OCI-LY7 (cell line): ENCODE measurements around the gene LITAFD. TPM values are rescaled to one million over a fixed set of nuclear protein-coding genes. Genes with fewer than 3 reads are reported as not detected.
"Not testable (repeated sequence)": the region's sequence is repeated elsewhere in the genome, so short reads cannot be mapped to it uniquely, and the experiment has no call there.

Experiments
- BruUV-seq: library from RNA; stranded (reverse); fragments of 400-500 nt; replicated peaks from 2 replicates; lab custom pipeline; 2021; lab: Mats Ljungman, UMichigan
- CTCF ChIA-PET: fragments of 300-600 bp; sonication (Branson Sonifier 250); formaldehyde crosslinking; loops from one replicate; lab custom pipeline; 2022; ENCODE audit warnings: antibody characterized with exemption; ENCODE audit not compliant: unreplicated experiment; lab: Charles Lee
- POLR2A ChIA-PET: fragments of 300-600 bp; sonication (Branson Sonifier 250); formaldehyde crosslinking; loops from one replicate; lab custom pipeline; 2022; ENCODE audit warnings: antibody characterized with exemption; lab: Charles Lee
- DNase-seq: peaks from one replicate; pipeline ENCODE4 v3.0.0-alpha.2; 2015; ENCODE audit warnings: low spot score
- H2AFZ ChIP-seq: fragments of 200-600 bp; sonication (generic), shearing (Covaris generic); 2 replicates; pipeline ENCODE4 v1.6.1; 2014; ENCODE audit warnings: mild to moderate bottlenecking, antibody characterized with exemption, low read length, moderate library complexity
- H3K27ac ChIP-seq: fragments of 200-600 bp; sonication (generic); 2 replicates; pipeline ENCODE4 v1.5.1; 2014; ENCODE audit warnings: mixed run types, low read depth, mild to moderate bottlenecking, moderate library complexity, low read length, inconsistent platforms; ENCODE audit not compliant: poor library complexity, severe bottlenecking
- H3K36me3 ChIP-seq: fragments of 200-600 bp; sonication (generic); 2 replicates; pipeline ENCODE4 v1.6.1; 2014; ENCODE audit warnings: mild to moderate bottlenecking, antibody characterized with exemption, low read length, moderate library complexity, mixed read lengths; ENCODE audit not compliant: insufficient read depth
- H3K4me1 ChIP-seq: fragments of 200-600 bp; sonication (generic); 2 replicates; pipeline ENCODE4 v1.5.1; 2014; ENCODE audit warnings: mild to moderate bottlenecking, low read length; ENCODE audit not compliant: insufficient read depth, poor library complexity, severe bottlenecking
- H3K4me2 ChIP-seq: fragments of 200-600 bp; sonication (generic); 2 replicates; pipeline ENCODE4 v1.6.1; 2014; ENCODE audit warnings: mild to moderate bottlenecking, low read length
- H3K4me3 ChIP-seq: fragments of 200-600 bp; sonication (generic); 2 replicates; pipeline ENCODE4 v1.5.1; 2014; ENCODE audit warnings: mild to moderate bottlenecking, low read depth, low read length; ENCODE audit not compliant: poor library complexity, severe bottlenecking
- H3K79me2 ChIP-seq: fragments of 200-600 bp; sonication (generic); 2 replicates; pipeline ENCODE4 v1.6.1; 2016; ENCODE audit warnings: low read depth, mild to moderate bottlenecking, low read length, moderate library complexity, mixed read lengths; ENCODE audit not compliant: insufficient read depth
- H3K9me2 ChIP-seq: fragments of 200-600 bp; sonication (generic); 2 replicates; pipeline ENCODE4 v1.6.1; 2016; ENCODE audit warnings: mild to moderate bottlenecking, low read length, mixed read lengths; ENCODE audit not compliant: insufficient read depth
- H3K9me3 ChIP-seq: fragments of 200-600 bp; sonication (generic); 2 replicates; pipeline ENCODE4 v1.6.1; 2014; ENCODE audit warnings: mild to moderate bottlenecking, mixed run types, low read length, mixed read lengths
- H4K20me1 ChIP-seq: fragments of 200-600 bp; sonication (generic); 2 replicates; pipeline ENCODE4 v1.6.1; 2014; ENCODE audit warnings: mild to moderate bottlenecking, antibody characterized with exemption, low read length, moderate library complexity, mixed read lengths; ENCODE audit not compliant: insufficient read depth
- EZH2phosphoT487 ChIP-seq: fragments of 200-600 bp; sonication (generic); IDR thresholded peaks from 2 replicates; pipeline ENCODE4 v1.6.1; 2018; ENCODE audit warnings: low read depth, borderline replicate concordance, mild to moderate bottlenecking, mixed run types, antibody characterized with exemption, low read length, moderate library complexity, mixed read lengths
- intact Hi-C: fragments of 100-400 bp; cut with micrococcal nuclease; formaldehyde crosslinking; loops from one replicate; pipeline ENCODE4 v1.10.0; 2022; ENCODE audit not compliant: unreplicated experiment
- total RNA-seq, 2 experiments: library from RNA; depleted of rRNA in 1 of 2; stranded (reverse); fragments of >200 nt in 1 of 2; shearing (Covaris generic) in 1 of 2; gene quantifications; 2 replicates each; pipeline ENCODE4 v1.2.3, GENCODE V29; 2014 to 2022
- TF ChIP-seq, protein P1 (sequence below): fragments of 200-600 bp; sonication (generic); conservative IDR thresholded peaks from 2 replicates; pipeline ENCODE4 v1.5.1; 2014; ENCODE audit warnings: mild to moderate bottlenecking, antibody characterized with exemption, low read length, moderate library complexity, mixed read lengths

LITAFD gene
- total RNA-seq, 2 experiments from 2014 or later = not detected

GRCh38 chr16:8872967-8873865, 8.9 kb upstream of the LITAFD start:
- Histone ChIP-seq H3K36me3 (no peaks in the 10 kb centered on the region), H2AFZ (no peak overlapping the region), H3K4me2 (no peak overlapping the region), H3K4me1 (peaks cover 32% of the 10 kb centered on the region), H3K27ac (no peak overlapping the region), H3K79me2 (peaks cover under 1% of the 10 kb centered on the region; the same call in 1 of the 2 replicates), H4K20me1 (no peaks in the 10 kb centered on the region), H3K4me3 (no peak overlapping the region), H3K9me2 (no peaks in the 10 kb centered on the region), H3K9me3 (no peaks in the 10 kb centered on the region)
- CTCF ChIA-PET = no interaction called here
- POLR2A ChIA-PET = interaction anchor here (0.5 kb wide), 1 partner anchor 289 kb away, joined by 4 read pairs; no protein-coding TSS in a partner anchor
- TF ChIP-seq, protein P1, sequence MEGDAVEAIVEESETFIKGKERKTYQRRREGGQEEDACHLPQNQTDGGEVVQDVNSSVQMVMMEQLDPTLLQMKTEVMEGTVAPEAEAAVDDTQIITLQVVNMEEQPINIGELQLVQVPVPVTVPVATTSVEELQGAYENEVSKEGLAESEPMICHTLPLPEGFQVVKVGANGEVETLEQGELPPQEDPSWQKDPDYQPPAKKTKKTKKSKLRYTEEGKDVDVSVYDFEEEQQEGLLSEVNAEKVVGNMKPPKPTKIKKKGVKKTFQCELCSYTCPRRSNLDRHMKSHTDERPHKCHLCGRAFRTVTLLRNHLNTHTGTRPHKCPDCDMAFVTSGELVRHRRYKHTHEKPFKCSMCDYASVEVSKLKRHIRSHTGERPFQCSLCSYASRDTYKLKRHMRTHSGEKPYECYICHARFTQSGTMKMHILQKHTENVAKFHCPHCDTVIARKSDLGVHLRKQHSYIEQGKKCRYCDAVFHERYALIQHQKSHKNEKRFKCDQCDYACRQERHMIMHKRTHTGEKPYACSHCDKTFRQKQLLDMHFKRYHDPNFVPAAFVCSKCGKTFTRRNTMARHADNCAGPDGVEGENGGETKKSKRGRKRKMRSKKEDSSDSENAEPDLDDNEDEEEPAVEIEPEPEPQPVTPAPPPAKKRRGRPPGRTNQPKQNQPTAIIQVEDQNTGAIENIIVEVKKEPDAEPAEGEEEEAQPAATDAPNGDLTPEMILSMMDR = peak; percentile 65
- no peak for TF ChIP-seq EZH2phosphoT487
- BruUV-seq = no TSS peak
- intact Hi-C loops = no loop called here
- DNase-seq = peak; percentile 44

DNA sequence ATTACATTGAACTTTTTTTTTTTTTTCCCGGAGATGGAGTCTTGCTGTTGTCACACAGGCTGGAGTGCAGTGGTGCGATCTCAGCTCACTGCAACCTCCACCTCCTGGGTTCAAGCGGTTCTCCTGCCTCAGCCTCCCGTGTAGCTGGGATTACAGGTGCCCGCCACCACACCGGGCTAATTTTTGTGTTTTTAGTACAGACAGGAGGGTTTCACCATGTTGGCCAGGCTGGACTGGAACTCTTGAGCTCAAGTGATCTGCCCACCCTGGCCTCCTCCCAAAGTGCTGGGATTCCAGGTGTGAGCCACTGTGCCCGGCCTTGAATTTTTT, 8.3 kb upstream of the LITAFD start:
- ChIA-PET CTCF (interaction anchor here (0.7 kb wide), 1 partner anchor 8 kb away, joined by 5 read pairs; no protein-coding TSS in a partner anchor), POLR2A (interaction anchor here (0.6 to 0.8 kb wide), 2 partner anchors 8 to 97 kb away, joined by 3 read pairs; no protein-coding TSS in a partner anchor)
- H3K4me2 ChIP-seq, intact Hi-C loops, H3K36me3 ChIP-seq, H3K9me3 ChIP-seq, BruUV-seq, DNase-seq, H3K9me2 ChIP-seq, H3K27ac ChIP-seq, H4K20me1 ChIP-seq, H3K4me3 ChIP-seq, H3K79me2 ChIP-seq, H2AFZ ChIP-seq: not testable (repeated sequence)
- H3K4me1 ChIP-seq = peaks cover 32% of the 10 kb centered on the region

- Histone ChIP-seq H3K4me1 (peaks cover 30% of the 10 kb centered on the region), H4K20me1 (no peaks in the 10 kb centered on the region), H3K9me3 (no peaks in the 10 kb centered on the region), H3K36me3 (no peaks in the 10 kb centered on the region), H2AFZ (no peak overlapping the region), H3K79me2 (no peaks in the 10 kb centered on the region), H3K4me3 (no peak overlapping the region), H3K4me2 (no peak overlapping the region), H3K9me2 (no peaks in the 10 kb centered on the region), H3K27ac (no peak overlapping the region)
- TF ChIP-seq, protein P1 = no peak
- TF ChIP-seq EZH2phosphoT487 = no peak
- ChIA-PET POLR2A (interaction anchor here (0.6 to 0.8 kb wide), 2 partner anchors 8 to 97 kb away, joined by 3 read pairs; no protein-coding TSS in a partner anchor), CTCF (interaction anchor here (0.7 kb wide), 1 partner anchor 9 kb away, joined by 5 read pairs; no protein-coding TSS in a partner anchor)
- DNase-seq = no peak
- no TSS peak for BruUV-seq
- intact Hi-C loops = no loop called here
These were observed 7.8 kb upstream of the LITAFD start for GRCh38 chr16:8874388-8874787.

GRCh38 chr16:8875317-8875716, 6.8 kb upstream of the LITAFD start:
- BruUV-seq, H3K79me2 ChIP-seq, intact Hi-C loops, H3K36me3 ChIP-seq, DNase-seq, CTCF ChIA-PET, H3K4me3 ChIP-seq, H3K9me3 ChIP-seq, H3K4me2 ChIP-seq, H4K20me1 ChIP-seq, H2AFZ ChIP-seq, H3K27ac ChIP-seq, POLR2A ChIA-PET, H3K9me2 ChIP-seq: not testable (repeated sequence)
- peaks cover 25% of the 10 kb centered on the region for H3K4me1 ChIP-seq
